ENCODE measurements around the gene GJC2.

DNA sequence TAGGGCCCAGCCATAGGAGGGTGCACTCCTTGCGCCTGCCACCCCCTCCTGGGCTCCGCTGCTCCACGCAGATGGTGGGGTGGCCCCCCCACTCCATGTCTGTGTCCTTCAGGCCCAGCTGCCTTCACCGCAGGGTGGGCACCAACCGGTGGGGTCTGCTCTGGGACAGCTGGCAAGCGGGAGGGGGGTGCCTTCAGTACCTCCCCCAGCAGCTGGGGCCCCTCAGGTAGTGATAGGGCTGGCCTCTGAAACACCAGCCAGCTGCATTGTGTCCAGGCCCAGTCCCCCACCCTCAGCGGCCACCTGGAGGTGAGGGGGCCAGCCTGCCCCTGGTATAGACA, 360 bp downstream of the GJC2 start:
- TF ChIP-seq, protein P1, sequence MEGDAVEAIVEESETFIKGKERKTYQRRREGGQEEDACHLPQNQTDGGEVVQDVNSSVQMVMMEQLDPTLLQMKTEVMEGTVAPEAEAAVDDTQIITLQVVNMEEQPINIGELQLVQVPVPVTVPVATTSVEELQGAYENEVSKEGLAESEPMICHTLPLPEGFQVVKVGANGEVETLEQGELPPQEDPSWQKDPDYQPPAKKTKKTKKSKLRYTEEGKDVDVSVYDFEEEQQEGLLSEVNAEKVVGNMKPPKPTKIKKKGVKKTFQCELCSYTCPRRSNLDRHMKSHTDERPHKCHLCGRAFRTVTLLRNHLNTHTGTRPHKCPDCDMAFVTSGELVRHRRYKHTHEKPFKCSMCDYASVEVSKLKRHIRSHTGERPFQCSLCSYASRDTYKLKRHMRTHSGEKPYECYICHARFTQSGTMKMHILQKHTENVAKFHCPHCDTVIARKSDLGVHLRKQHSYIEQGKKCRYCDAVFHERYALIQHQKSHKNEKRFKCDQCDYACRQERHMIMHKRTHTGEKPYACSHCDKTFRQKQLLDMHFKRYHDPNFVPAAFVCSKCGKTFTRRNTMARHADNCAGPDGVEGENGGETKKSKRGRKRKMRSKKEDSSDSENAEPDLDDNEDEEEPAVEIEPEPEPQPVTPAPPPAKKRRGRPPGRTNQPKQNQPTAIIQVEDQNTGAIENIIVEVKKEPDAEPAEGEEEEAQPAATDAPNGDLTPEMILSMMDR (IDR thresholded peaks at IDR 0.05; ENCODE audit: low read length): no peak
- no peak for TF ChIP-seq EZH2 (optimal IDR thresholded peaks at IDR 0.05; ENCODE audit: low read depth, low read length)
